Kidney tubule cell (primary cell): ENCODE data around the gene SORL1-AS1.

Experiments
- DNase-seq: peaks from one replicate; pipeline ENCODE4 v3.0.0-alpha.2; 2018; ENCODE audit warnings: low spot score

Gene SORL1-AS1

DNA sequence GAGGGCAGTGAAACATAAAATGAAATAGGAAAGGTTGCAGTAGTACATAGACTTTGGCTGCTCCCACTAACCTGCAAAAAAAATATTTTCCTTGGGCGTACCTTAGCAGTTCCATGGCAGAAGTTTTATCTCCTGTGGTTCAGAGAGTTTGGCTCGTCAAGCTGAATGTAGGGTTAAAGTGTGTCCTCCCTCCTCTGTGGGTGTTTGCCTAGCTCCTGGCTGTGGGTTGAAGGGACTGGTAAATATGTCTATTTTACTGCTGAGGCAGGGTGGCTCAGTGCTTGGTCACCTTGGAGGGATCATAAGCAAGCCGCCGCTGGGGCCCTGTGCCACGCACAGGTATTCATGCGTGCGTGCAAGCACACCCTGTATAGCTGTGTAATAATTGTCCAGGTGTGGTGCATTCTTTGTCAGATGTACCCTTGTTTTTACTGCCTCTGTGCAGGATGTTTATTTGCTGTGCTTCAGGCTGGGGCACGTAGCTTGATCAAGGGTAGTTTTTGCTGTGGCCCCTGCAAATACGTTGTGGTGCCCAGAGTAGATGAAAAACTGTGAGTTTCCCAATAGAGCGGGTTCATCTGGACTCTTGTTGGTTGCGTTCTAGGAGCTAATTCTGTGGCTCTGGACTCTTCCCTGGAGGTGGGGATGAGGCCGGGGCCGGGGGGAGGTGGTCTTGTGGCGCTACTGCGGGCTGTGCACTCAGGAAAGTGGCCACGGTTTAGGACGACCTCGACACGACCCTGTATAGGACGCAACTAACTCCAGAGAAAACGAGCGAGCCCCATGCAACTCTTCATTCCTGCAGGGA is 1.4 kb downstream of the SORL1-AS1 start:
- peak; percentile 72 for DNase-seq

DNA sequence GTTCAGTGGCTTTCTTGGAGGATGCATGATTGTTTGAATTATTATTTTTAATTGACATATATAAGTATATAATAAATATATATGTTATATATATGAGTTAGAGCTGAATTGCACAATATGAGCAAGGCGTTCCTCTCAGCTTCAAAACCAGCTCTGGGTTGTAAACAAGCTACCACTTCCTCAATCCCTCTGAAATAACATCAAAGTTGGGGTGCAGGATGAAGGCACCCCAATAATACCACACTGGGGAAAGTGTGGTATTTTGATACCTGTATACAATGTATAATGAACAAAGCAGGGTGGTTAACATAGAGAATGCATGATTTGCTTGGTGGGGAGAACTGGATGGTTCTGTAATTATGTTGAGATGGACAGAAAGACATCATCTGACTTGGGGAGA is 2.4 kb downstream of the SORL1-AS1 start:
- DNase-seq = no peak

DNA sequence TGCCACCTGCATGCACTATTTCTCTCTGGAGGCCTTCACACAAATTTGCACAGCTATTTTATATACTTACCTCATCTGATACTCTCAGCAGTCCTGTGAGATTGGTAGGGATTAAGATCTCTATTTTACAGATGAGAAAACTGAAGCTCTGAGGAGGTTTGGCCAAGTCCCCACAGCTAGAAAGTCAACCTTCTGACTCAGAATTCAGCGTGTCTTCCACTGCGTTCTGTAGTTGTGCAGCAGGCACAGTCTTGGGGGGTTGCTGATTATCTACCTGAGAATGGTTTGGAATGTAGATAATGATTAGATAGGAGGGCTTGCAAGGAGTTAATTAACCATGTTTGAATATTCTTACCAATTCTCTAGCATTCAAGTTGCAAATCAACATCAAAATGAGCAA is 3.1 kb downstream of the SORL1-AS1 start:
- DNase-seq = no peak

- DNase-seq = no peak
Measured at GRCh38 chr11:121449123-121449522, 3.6 kb downstream of the SORL1-AS1 start.

DNA sequence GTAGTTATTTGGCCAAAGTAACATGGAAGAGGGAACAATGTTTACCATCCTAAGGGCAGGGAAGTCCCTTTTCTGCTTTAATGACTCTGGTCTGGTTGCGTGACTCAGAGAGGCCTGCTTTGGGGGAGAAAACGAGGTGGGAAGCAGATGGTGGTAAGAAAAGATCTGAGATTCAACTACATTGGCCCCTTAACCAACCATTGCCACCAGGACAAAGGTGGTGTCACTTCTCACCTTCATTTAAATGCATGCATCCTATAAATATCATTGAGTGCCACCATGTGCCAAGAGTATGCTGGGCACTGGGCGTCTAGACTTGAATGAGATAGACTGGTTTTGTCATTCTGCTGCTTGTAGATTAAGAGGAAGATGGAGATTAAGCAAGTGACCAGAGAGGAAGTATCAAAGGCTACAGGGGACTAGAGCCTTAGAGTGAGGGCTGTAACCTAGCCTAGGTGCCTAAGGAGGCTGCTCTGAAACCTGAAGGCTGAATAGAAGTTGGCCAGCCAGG is 4.3 kb downstream of the SORL1-AS1 start:
- peak; percentile 53 for DNase-seq

DNA sequence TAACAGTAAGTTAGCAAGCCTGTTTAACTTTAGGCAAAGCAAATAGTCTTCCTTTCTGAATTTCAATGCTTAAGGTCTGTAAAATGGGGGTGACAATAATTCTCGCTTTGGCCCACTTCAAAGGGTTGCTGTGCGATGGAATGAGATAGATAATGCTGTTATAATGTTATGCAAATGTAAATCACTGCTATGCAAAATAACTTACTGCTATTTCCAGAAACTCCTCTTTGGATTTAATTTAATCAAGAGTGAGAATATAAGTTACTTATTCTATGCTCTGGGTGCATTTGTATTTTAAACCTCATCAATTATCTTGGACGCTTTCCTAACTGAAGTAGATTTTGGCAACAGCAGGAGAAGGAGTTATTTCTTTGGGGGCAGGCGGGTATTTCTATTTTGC is 4.8 kb downstream of the SORL1-AS1 start:
- DNase-seq = no peak

- DNase-seq = no peak
Measured at GRCh38 chr11:121446752-121447156, 6.0 kb downstream of the SORL1-AS1 start.

DNA sequence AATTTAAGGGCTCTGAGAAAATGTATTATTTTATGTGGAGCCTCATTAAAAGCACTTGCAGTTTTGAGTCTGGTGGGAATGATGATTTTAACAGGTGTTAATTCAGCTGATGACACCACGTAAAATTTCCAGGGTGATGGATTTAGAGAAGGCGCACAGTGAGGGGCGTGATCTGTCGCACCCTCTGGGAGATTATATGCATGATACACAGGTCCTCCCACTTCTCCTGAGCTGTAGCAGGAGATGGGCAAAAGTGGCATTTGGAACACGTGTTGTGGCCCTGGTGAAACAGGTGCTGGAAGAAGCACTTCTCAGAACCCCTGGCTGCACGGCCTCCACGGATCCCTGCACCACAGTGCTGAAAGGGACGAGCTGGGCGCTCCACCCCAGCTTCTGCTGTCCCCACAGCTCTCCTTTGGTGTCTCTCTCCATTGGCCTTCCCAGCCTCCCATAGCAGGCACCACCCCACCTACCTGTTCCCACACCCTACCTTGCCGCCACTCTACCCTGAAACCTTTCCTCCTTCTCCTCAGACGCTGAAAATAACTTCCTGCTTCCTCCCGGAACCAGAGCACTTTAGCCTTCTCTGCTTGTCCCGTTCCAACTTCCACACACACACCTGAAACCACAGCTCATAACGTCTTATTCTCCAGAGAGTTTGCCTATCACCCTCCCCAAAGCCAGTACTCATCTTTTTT is 7.5 kb downstream of the SORL1-AS1 start:
- no peak for DNase-seq

GRCh38 chr11:121444526-121444925 is 8.2 kb downstream of the SORL1-AS1 start:
- no peak for DNase-seq

GRCh38 chr11:121443688-121444275 is 9.0 kb downstream of the SORL1-AS1 start:
- no peak for DNase-seq

- DNase-seq = no peak
Measured at GRCh38 chr11:121441521-121441920, 11.2 kb downstream of the SORL1-AS1 start.

GRCh38 chr11:121439759-121440158 is 13.0 kb downstream of the SORL1-AS1 start:
- no peak for DNase-seq

DNA sequence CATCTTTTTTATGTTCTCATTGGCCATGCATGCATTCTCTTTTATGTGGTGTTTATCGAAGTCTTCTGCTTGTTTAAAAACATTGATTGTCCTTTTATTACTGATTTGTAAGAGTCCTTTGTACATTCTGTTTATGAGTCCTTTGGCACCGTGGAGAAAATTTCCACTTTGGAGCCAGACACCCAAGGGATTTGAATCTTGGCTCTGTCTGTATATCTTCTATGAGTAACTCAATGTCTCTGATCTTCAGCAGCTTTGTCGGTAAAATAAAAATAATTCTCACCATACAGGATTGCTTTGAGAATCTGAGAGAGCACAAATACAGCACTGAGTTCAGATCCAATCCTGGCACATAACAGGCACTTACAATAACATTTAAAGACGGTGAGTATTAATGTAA is 13.4 kb downstream of the SORL1-AS1 start:
- no peak for DNase-seq

DNA sequence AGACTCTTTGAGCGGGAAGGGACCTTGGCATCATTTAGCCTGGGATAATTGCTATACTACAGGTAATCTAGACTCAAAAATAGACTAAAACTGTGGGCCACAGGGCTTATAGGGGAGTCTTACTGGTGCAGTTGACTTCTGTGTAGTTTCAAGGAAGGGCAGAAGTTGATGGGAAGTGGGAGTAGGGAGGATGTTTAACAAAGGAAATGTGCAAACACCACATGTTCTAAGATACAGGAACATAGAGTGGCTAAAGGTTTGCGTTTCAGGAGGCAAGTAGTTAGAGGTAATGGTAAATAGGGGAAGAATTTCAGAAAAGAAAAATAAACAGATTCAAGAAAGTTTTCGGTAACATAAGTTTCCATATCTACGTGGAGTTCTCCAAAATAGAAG is 15.1 kb downstream of the SORL1-AS1 start:
- DNase-seq = no peak

GRCh38 chr11:121437018-121437685 is 15.6 kb downstream of the SORL1-AS1 start:
- no peak for DNase-seq

- no peak for DNase-seq
Measured at GRCh38 chr11:121435551-121436511, 16.9 kb downstream of the SORL1-AS1 start.

GRCh38 chr11:121435132-121435531 is 17.6 kb downstream of the SORL1-AS1 start:
- DNase-seq = no peak

- DNase-seq = no peak
Measured at GRCh38 chr11:121431820-121432526, 20.8 kb downstream of the SORL1-AS1 start.

- DNase-seq = no peak
Measured at GRCh38 chr11:121429556-121429955, 23.2 kb downstream of the SORL1-AS1 start.

DNA sequence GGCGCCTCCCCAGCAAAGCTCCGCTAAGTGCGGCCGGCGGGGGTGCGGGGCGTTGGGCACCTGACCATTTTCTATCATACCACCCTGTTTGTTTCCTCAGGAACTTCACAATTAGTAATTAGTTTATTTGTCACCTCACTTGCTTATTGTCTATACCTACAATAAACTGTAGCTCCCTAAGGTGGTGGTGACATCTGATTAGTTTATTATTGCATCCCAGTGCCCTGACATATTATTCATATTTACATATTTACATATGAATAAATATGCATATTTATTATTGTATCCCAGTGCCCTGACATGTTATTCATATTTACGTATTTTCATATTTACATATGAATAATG is 25.4 kb downstream of the SORL1-AS1 start:
- no peak for DNase-seq
